WTC11 (cell line): ENCODE data around the gene RTP3. TPM values are rescaled to one million over a fixed set of nuclear protein-coding genes. Genes with fewer than 3 reads are reported as not detected.

ENCODE experiments used
- E2F1 ChIP-seq: sonication (generic); formaldehyde crosslinking; IDR thresholded peaks from 2 replicates; pipeline ENCODE4 v1.8.0; 2022; ENCODE audit warnings: mild to moderate bottlenecking, missing genetic modification reagents
- ESRRA ChIP-seq: sonication (generic); formaldehyde crosslinking; IDR thresholded peaks from 2 replicates; pipeline ENCODE4 v1.8.1; 2022; ENCODE audit warnings: mild to moderate bottlenecking, missing genetic modification reagents, borderline replicate concordance
- GABPB1 ChIP-seq: sonication (generic); formaldehyde crosslinking; IDR thresholded peaks from 2 replicates; pipeline ENCODE4 v1.8.1; 2023; ENCODE audit warnings: mild to moderate bottlenecking, missing genetic modification reagents
- HMGA2 ChIP-seq: fragments of 250-450 bp; sonication (Bioruptor Pico); IDR thresholded peaks from 2 replicates; pipeline ENCODE4 v1.4.0; 2021; ENCODE audit warnings: mild to moderate bottlenecking, moderate library complexity
- JUN ChIP-seq: sonication (generic); formaldehyde crosslinking; IDR thresholded peaks from 2 replicates; pipeline ENCODE4 v1.8.0; 2023; ENCODE audit warnings: mild to moderate bottlenecking, missing genetic modification reagents
- NFATC4 ChIP-seq: fragments of 250-450 bp; sonication (Bioruptor Pico); IDR thresholded peaks from 2 replicates; pipeline ENCODE4 v1.9.0; 2021; ENCODE audit warnings: mild to moderate bottlenecking
- NR1H2 ChIP-seq: sonication (generic); formaldehyde crosslinking; IDR thresholded peaks from 2 replicates; pipeline ENCODE4 v1.9.0; 2021; ENCODE audit warnings: mild to moderate bottlenecking, moderate library complexity, missing genetic modification reagents
- OVOL2 ChIP-seq: fragments of 250-450 bp; sonication (Bioruptor Pico); IDR thresholded peaks from 2 replicates; pipeline ENCODE4 v1.9.0; 2021; ENCODE audit warnings: mild to moderate bottlenecking, borderline replicate concordance
- PREB ChIP-seq: sonication (generic); formaldehyde crosslinking; IDR thresholded peaks from 2 replicates; pipeline ENCODE4 v1.8.1; 2022; ENCODE audit warnings: mild to moderate bottlenecking, missing genetic modification reagents, moderate library complexity, borderline replicate concordance
- SMAD4 ChIP-seq: sonication (generic); formaldehyde crosslinking; IDR thresholded peaks from 2 replicates; pipeline ENCODE4 v1.8.0; 2022; ENCODE audit warnings: mild to moderate bottlenecking, missing genetic modification reagents
- TCF7 ChIP-seq: sonication (generic); formaldehyde crosslinking; IDR thresholded peaks from 2 replicates; pipeline ENCODE4 v1.8.0; 2022; ENCODE audit warnings: mild to moderate bottlenecking, low read depth, missing genetic modification reagents, moderate library complexity
- TEAD1 ChIP-seq: sonication (generic); formaldehyde crosslinking; IDR thresholded peaks from 2 replicates; pipeline ENCODE4 v1.8.0; 2022; ENCODE audit warnings: mild to moderate bottlenecking, missing genetic modification reagents
- USF2 ChIP-seq: sonication (generic); formaldehyde crosslinking; IDR thresholded peaks from 2 replicates; pipeline ENCODE4 v1.8.1; 2023; ENCODE audit warnings: mild to moderate bottlenecking, missing genetic modification reagents, moderate library complexity
- ZMAT4 ChIP-seq: fragments of 250-450 bp; sonication (Bioruptor Pico); IDR thresholded peaks from 2 replicates; pipeline ENCODE4 v1.9.0; 2021; ENCODE audit warnings: mild to moderate bottlenecking
- ZNF512 ChIP-seq: sonication (generic); formaldehyde crosslinking; IDR thresholded peaks from 2 replicates; pipeline ENCODE4 v1.8.1; 2022; ENCODE audit warnings: missing genetic modification reagents, borderline replicate concordance
- total RNA-seq: library from RNA; stranded (reverse); gene quantifications from 3 replicates; pipeline ENCODE4 v1.2.3, GENCODE V29; 2021
- TF ChIP-seq, protein P1 (sequence below): sonication (generic); formaldehyde crosslinking; IDR thresholded peaks from 2 replicates; pipeline ENCODE4 v1.8.1; 2023; ENCODE audit warnings: mild to moderate bottlenecking, missing genetic modification reagents
- TF ChIP-seq, protein P2 (sequence below): fragments of 250-450 bp; sonication (Bioruptor Pico); IDR thresholded peaks from 2 replicates; pipeline ENCODE4 v2.1.2; 2022; ENCODE audit warnings: mild to moderate bottlenecking, moderate library complexity
- TF ChIP-seq, protein P3 (sequence below): sonication (generic); formaldehyde crosslinking; IDR thresholded peaks from 2 replicates; pipeline ENCODE4 v1.8.1; 2023; ENCODE audit warnings: mild to moderate bottlenecking, missing genetic modification reagents, borderline replicate concordance
- TF ChIP-seq, protein P4 (sequence below): sonication (generic); formaldehyde crosslinking; IDR thresholded peaks from 2 replicates; pipeline ENCODE4 v1.8.1; 2023; ENCODE audit warnings: mild to moderate bottlenecking, missing genetic modification reagents, moderate library complexity
- TF ChIP-seq, protein P5 (sequence below): sonication (generic); formaldehyde crosslinking; IDR thresholded peaks from 2 replicates; pipeline ENCODE4 v1.8.1; 2022; ENCODE audit warnings: low read depth, mild to moderate bottlenecking, moderate library complexity, missing genetic modification reagents, borderline replicate concordance

RTP3 gene
- total RNA-seq, 1 experiment from 2014 or later = not detected

DNA sequence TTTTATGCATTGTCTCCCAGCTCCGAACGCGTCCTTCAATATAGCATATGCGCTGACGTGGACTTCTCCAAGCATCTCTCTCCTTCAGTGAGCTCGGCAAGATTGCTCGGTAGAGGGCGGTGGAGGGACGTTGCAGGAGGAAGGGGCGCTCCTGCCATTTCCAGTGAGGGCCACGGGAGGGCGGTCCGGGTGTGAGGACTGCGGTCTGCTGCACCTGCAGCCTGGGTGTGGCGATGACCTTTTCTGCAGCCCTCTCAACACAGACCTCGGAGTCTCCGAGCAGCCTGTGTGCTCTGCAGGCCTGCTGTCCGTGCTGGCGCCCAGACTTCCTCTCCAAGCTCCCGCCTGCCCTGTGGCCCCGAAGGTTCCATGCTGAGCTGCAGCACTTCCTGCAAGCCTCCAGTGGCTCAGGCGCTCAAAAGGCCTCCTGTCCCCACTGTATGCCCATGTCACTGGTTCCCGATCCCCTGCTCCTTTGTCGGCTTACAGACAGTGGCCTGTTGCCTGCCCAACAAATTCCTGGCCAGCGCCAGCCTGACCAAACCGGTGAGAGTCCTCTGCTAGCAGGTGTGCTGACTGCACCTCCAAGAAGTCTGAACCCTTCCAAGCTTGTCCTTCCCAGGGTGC lies 8.9 kb upstream of the RTP3 start (continued):
- TF ChIP-seq, protein P1, sequence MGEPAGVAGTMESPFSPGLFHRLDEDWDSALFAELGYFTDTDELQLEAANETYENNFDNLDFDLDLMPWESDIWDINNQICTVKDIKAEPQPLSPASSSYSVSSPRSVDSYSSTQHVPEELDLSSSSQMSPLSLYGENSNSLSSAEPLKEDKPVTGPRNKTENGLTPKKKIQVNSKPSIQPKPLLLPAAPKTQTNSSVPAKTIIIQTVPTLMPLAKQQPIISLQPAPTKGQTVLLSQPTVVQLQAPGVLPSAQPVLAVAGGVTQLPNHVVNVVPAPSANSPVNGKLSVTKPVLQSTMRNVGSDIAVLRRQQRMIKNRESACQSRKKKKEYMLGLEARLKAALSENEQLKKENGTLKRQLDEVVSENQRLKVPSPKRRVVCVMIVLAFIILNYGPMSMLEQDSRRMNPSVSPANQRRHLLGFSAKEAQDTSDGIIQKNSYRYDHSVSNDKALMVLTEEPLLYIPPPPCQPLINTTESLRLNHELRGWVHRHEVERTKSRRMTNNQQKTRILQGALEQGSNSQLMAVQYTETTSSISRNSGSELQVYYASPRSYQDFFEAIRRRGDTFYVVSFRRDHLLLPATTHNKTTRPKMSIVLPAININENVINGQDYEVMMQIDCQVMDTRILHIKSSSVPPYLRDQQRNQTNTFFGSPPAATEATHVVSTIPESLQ (CRISPR knock-in tag) = no peak
- TF ChIP-seq NR1H2 (CRISPR knock-in tag) (no peak), ZNF512 (no peak), TEAD1 (CRISPR knock-in tag) (peak; percentile 80; the same call in 1 of the 2 replicates), ZMAT4 (no peak), SMAD4 (CRISPR knock-in tag) (no peak), ESRRA (CRISPR knock-in tag) (peak; percentile 73; the same call in 1 of the 2 replicates), PREB (CRISPR knock-in tag) (no peak), NFATC4 (CRISPR knock-in tag) (no peak), TCF7 (CRISPR knock-in tag) (no peak), JUN (no peak), HMGA2 (no peak), USF2 (CRISPR knock-in tag) (no peak), GABPB1 (CRISPR knock-in tag) (no peak), OVOL2 (CRISPR knock-in tag) (no peak), E2F1 (CRISPR knock-in tag) (no peak)
- TF ChIP-seq, protein P2, sequence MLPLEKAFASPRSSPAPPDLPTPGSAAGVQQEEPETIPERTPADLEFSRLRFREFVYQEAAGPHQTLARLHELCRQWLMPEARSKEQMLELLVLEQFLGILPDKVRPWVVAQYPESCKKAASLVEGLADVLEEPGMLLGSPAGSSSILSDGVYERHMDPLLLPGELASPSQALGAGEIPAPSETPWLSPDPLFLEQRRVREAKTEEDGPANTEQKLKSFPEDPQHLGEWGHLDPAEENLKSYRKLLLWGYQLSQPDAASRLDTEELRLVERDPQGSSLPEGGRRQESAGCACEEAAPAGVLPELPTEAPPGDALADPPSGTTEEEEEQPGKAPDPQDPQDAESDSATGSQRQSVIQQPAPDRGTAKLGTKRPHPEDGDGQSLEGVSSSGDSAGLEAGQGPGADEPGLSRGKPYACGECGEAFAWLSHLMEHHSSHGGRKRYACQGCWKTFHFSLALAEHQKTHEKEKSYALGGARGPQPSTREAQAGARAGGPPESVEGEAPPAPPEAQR (CRISPR knock-in tag) = no peak
- TF ChIP-seq, protein P3, sequence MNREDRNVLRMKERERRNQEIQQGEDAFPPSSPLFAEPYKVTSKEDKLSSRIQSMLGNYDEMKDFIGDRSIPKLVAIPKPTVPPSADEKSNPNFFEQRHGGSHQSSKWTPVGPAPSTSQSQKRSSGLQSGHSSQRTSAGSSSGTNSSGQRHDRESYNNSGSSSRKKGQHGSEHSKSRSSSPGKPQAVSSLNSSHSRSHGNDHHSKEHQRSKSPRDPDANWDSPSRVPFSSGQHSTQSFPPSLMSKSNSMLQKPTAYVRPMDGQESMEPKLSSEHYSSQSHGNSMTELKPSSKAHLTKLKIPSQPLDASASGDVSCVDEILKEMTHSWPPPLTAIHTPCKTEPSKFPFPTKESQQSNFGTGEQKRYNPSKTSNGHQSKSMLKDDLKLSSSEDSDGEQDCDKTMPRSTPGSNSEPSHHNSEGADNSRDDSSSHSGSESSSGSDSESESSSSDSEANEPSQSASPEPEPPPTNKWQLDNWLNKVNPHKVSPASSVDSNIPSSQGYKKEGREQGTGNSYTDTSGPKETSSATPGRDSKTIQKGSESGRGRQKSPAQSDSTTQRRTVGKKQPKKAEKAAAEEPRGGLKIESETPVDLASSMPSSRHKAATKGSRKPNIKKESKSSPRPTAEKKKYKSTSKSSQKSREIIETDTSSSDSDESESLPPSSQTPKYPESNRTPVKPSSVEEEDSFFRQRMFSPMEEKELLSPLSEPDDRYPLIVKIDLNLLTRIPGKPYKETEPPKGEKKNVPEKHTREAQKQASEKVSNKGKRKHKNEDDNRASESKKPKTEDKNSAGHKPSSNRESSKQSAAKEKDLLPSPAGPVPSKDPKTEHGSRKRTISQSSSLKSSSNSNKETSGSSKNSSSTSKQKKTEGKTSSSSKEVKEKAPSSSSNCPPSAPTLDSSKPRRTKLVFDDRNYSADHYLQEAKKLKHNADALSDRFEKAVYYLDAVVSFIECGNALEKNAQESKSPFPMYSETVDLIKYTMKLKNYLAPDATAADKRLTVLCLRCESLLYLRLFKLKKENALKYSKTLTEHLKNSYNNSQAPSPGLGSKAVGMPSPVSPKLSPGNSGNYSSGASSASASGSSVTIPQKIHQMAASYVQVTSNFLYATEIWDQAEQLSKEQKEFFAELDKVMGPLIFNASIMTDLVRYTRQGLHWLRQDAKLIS (CRISPR knock-in tag) = peak; percentile 79; the same call in 1 of the 2 replicates
- TF ChIP-seq, protein P4, sequence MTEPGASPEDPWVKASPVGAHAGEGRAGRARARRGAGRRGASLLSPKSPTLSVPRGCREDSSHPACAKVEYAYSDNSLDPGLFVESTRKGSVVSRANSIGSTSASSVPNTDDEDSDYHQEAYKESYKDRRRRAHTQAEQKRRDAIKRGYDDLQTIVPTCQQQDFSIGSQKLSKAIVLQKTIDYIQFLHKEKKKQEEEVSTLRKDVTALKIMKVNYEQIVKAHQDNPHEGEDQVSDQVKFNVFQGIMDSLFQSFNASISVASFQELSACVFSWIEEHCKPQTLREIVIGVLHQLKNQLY = no peak; the same call in 1 of the 2 replicates
- TF ChIP-seq, protein P5, sequence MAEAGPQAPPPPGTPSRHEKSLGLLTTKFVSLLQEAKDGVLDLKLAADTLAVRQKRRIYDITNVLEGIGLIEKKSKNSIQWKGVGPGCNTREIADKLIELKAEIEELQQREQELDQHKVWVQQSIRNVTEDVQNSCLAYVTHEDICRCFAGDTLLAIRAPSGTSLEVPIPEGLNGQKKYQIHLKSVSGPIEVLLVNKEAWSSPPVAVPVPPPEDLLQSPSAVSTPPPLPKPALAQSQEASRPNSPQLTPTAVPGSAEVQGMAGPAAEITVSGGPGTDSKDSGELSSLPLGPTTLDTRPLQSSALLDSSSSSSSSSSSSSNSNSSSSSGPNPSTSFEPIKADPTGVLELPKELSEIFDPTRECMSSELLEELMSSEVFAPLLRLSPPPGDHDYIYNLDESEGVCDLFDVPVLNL (CRISPR knock-in tag) = peak; percentile 36; the same call in 1 of the 2 replicates
